Adrenal gland (tissue), 12 donors: ENCODE results near the gene KRT6C. TPM values are rescaled to one million over a fixed set of nuclear protein-coding genes. Genes with fewer than 3 reads are reported as not detected.

Source experiments
- DNase-seq, 7 donors: peaks; one replicate each; pipeline ENCODE4 v3.0.0-alpha.2; 2019 to 2020
- H3K27ac ChIP-seq, 5 donors: fragments of 200-600 bp; sonication (generic) in 4 of 5; 1 replicate in 3 of 5; 2 replicates in 2 of 5; pipeline versions ENCODE4 v1.5.1 to v1.8.0; 2016 to 2020; ENCODE audit warnings: mild to moderate bottlenecking in 1 of 5
- H3K27me3 ChIP-seq: fragments of 200-600 bp; 2 replicates; pipeline ENCODE4 v1.8.0; 2021
- H3K36me3 ChIP-seq, 2 donors: fragments of 200-600 bp; replicated peaks in 1 of 2; 1 replicate in 1 of 2; 2 replicates in 1 of 2; pipeline versions ENCODE4 v1.5.1 to v1.8.0; 2018 to 2022
- H3K4me1 ChIP-seq, 2 donors: fragments of 200-600 bp; replicated peaks in 1 of 2; 1 replicate in 1 of 2; 2 replicates in 1 of 2; pipeline versions ENCODE4 v1.5.1 to v1.8.0; 2018 to 2021
- H3K4me3 ChIP-seq, 4 donors: fragments of 200-600 bp; sonication (generic) in 3 of 4; one replicate each; pipeline ENCODE4 v1.5.1; 2016 to 2018
- H3K9me3 ChIP-seq, 3 donors: fragments of 200-600 bp; sonication (generic) in 1 of 3; replicated peaks in 1 of 3; 1 replicate in 2 of 3; 2 replicates in 1 of 3; pipeline versions ENCODE4 v1.5.1 to v1.8.0; 2016 to 2021
- CTCF ChIP-seq, 6 experiments: fragments of 450-650 bp in 4 of 6; fragments of 200-600 bp in 2 of 6; sonication (generic) in 1 of 6; IDR thresholded peaks; 1 replicate in 5 of 6; 2 replicates in 1 of 6; pipeline versions ENCODE4 v1.5.1 to v1.8.0; 2016 to 2021; ENCODE audit warnings: antibody characterized with exemption in 6 of 6, mild to moderate bottlenecking in 2 of 6, moderate library complexity in 1 of 6
- POLR2A ChIP-seq, 2 donors: fragments of 450-650 bp; IDR thresholded peaks; one replicate each; pipeline ENCODE4 v1.6.1; 2017; ENCODE audit warnings: antibody characterized with exemption in 2 of 2, mild to moderate bottlenecking in 2 of 2, moderate library complexity in 1 of 2
- WGBS, 4 donors: extraction: QIAGEN DNeasy Blood & Tissue Kit in 2 of 4; methylation state at CpG; one replicate each; pipeline versions ENCODE4 v1.1.5 to v1.1.7; 2013 to 2017; 5-methylcytosine and 5-hydroxymethylcytosine counted together
- intact Hi-C, 2 donors: fragments of 100-400 bp; cut with DNase I; formaldehyde crosslinking; loops; one replicate each; pipeline versions ENCODE4 v1.14.1 to v1.15.0; 2022 to 2023
- polyA plus RNA-seq, 3 donors: library from polyadenylated mRNA; stranded (reverse); fragments of 200-250 nt in 2 of 3; fragments of 350-450 nt in 1 of 3; fragmentation: Illumina TruSeq in 1 of 3; extraction: RNeasy Lipid Tissue Mini Kit (QIAGEN cat#74804) in 1 of 3; gene quantifications; one replicate each; pipeline ENCODE4 v1.2.3, GENCODE V29; 2013 to 2014
- total RNA-seq, 9 donors: library from RNA; depleted of rRNA in 4 of 9; stranded (reverse); fragments of >200 nt in 4 of 9; fragments of 120-200 nt in 1 of 9; fragmentation: NEBNext Ultra II Directional in 1 of 9; extraction: Animal tissue kit (Norgen Biotek cat#: 25700) in 1 of 9; gene quantifications; one replicate each; pipeline versions ENCODE4 v1.1.0 to v1.2.4, GENCODE V29; 2013 to 2023
- donor health status: healthy with polysubstance abuse.
- donor health status: Bipolar disorder and iron deficiency.
- donor health status: DM: yes; HTN: yes; CAD: no.
- donor health status: DM: no; HTN: no; CAD: no.
- donor health status: DM: no; HTN: no; CAD: no.
- donor health status: DM: yes; HTN: yes; CAD: no.

The KRT6C gene
- total and polyA plus RNA-seq, 12 donors, result 0.17 to 0.28 TPM; not detected in 10

GRCh38 chr12:52436828-52437474 lies 36.7 kb downstream of the KRT6C start:
- H3K9me3 ChIP-seq, result no peaks in the 10 kb centered on the region
- no peak overlapping the region for H3K27ac ChIP-seq
- no peak for DNase-seq
- H3K4me1 ChIP-seq, result no peaks in the 10 kb centered on the region
- 70 to 78% (median 75%) methylated on average over 9 of the region's 9 CpGs for WGBS, 4 donors
- TF ChIP-seq POLR2A (IDR thresholded peaks at IDR 0.05) (no peak), CTCF (IDR thresholded peaks at IDR 0.05) (no peak)
- no peak overlapping the region for H3K4me3 ChIP-seq
- no peaks in the 10 kb centered on the region for H3K36me3 ChIP-seq
- intact Hi-C loops, result no loop called here
- no peaks in the 10 kb centered on the region for H3K27me3 ChIP-seq

- Histone ChIP-seq H3K4me1 (no peaks in the 10 kb centered on the region), H3K27me3 (no peaks in the 10 kb centered on the region), H3K4me3 (no peak overlapping the region), H3K9me3 (no peaks in the 10 kb centered on the region), H3K36me3 (no peaks in the 10 kb centered on the region), H3K27ac (no peak overlapping the region)
- intact Hi-C loops, result no loop called here
- TF ChIP-seq CTCF (IDR thresholded peaks at IDR 0.05) (no peak), POLR2A (IDR thresholded peaks at IDR 0.05) (no peak)
- DNase-seq, result no peak
- 61 to 77% (median 70%) methylated on average over 8 to 9 of the region's 9 CpGs for WGBS, 4 donors
Observed at GRCh38 chr12:52436000-52436827, 37.4 kb downstream of the KRT6C start.

- Histone ChIP-seq H3K4me3 (no peak overlapping the region), H3K36me3 (no peaks in the 10 kb centered on the region), H3K27ac (no peak overlapping the region), H3K9me3 (no peaks in the 10 kb centered on the region), H3K4me1 (no peaks in the 10 kb centered on the region), H3K27me3 (no peaks in the 10 kb centered on the region)
- TF ChIP-seq POLR2A (IDR thresholded peaks at IDR 0.05) (no peak), CTCF (IDR thresholded peaks at IDR 0.05) (no peak)
- DNase-seq, result no peak
- WGBS, 4 donors, result 79 to 92% (median 87%) methylated on average over 6 of the region's 6 CpGs
- intact Hi-C loops, result no loop called here
Observed at GRCh38 chr12:52435659-52435999, 38.0 kb downstream of the KRT6C start.

GRCh38 chr12:52434760-52435530 lies 38.7 kb downstream of the KRT6C start:
- Histone ChIP-seq H3K27me3 (no peaks in the 10 kb centered on the region), H3K36me3 (no peaks in the 10 kb centered on the region), H3K9me3 (no peaks in the 10 kb centered on the region), H3K4me1 (no peaks in the 10 kb centered on the region), H3K27ac (no peak overlapping the region), H3K4me3 (no peak overlapping the region)
- intact Hi-C loops, result no loop called here
- no peak for TF ChIP-seq POLR2A (IDR thresholded peaks at IDR 0.05)
- TF ChIP-seq CTCF (IDR thresholded peaks at IDR 0.05), result no peak
- 86 to 91% (median 87%) methylated on average over 6 of the region's 6 CpGs for WGBS, 4 donors
- no peak for DNase-seq
